GM12878 (cell line): ENCODE measurements around the gene PRKG1. TPM values are rescaled to one million over a fixed set of nuclear protein-coding genes. Genes with fewer than 3 reads are reported as not detected.

Experiments
- ATAC-seq: fragments of 200-7000 bp; cut with Tn5 transposase; 3 replicates; pipeline ENCODE4 v1.9.1; 2020; ENCODE audit warnings: mild to moderate bottlenecking, moderate library complexity
- BruUV-seq: library from RNA; stranded (reverse); fragments of 400-500 nt; replicated peaks from 2 replicates; lab custom pipeline; 2021; lab: Mats Ljungman, UMichigan
- CTCF ChIA-PET: fragments of 300-600 bp; sonication (Branson Sonifier 250); formaldehyde crosslinking; extraction: SDS; loops from one replicate; lab custom pipeline; 2021; ENCODE audit warnings: inconsistent platforms; lab: Yijun Ruan, JAX
- POLR2A ChIA-PET: fragments of 350-600 bp; formaldehyde crosslinking; extraction: SDS; loops from one replicate; lab custom pipeline; 2021; ENCODE audit warnings: inconsistent platforms; lab: Charles Lee
- RAD21 ChIA-PET: fragments of 300-600 bp; sonication (Branson Sonifier 250); formaldehyde crosslinking; loops from one replicate; lab custom pipeline; 2023; ENCODE audit warnings: antibody characterized with exemption; ENCODE audit not compliant: unreplicated experiment; lab: Charles Lee
- SMC1A ChIA-PET: fragments of 300-600 bp; sonication (Branson Sonifier 250); formaldehyde crosslinking; loops from one replicate; lab custom pipeline; 2023; ENCODE audit not compliant: unreplicated experiment, uncharacterized antibody; lab: Charles Lee
- DNase-seq: peaks from one replicate; pipeline ENCODE4 v3.0.0-alpha.2; 2011; ENCODE audit warnings: low read depth, low spot score
- FAIRE-seq: peaks from 3 replicates; lab custom pipeline; 2011; peaks lifted over from hg19 to GRCh38; lab: Jason Lieb, UNC
- H2AFZ ChIP-seq: 2 replicates; pipeline ENCODE4 v1.6.0; 2011; ENCODE audit warnings: low read depth, low read length, control low read depth; ENCODE audit not compliant: control insufficient read depth
- H3K27ac ChIP-seq: 2 replicates; pipeline ENCODE4 v1.5.1; 2011; ENCODE audit warnings: control low read depth; ENCODE audit not compliant: control insufficient read depth, insufficient read depth
- H3K27me3 ChIP-seq, 2 experiments: replicated peaks in 1 of 2; 2 replicates each; pipeline versions ENCODE4 v1.6.0 to v1.6.1; 2011; ENCODE audit warnings: low read length in 1 of 2; ENCODE audit not compliant: control insufficient read depth in 2 of 2, insufficient read depth in 2 of 2
- H3K36me3 ChIP-seq, 2 experiments: 2 replicates each; pipeline ENCODE4 v1.5.1; 2011; ENCODE audit warnings: low read length in 1 of 2; ENCODE audit not compliant: control insufficient read depth in 2 of 2, insufficient read depth in 2 of 2
- H3K4me1 ChIP-seq: 2 replicates; pipeline ENCODE4 v1.6.1; 2011; ENCODE audit warnings: mild to moderate bottlenecking, low read length, moderate library complexity, mixed read lengths; ENCODE audit not compliant: control insufficient read depth, insufficient read depth
- H3K4me2 ChIP-seq: 2 replicates; pipeline ENCODE4 v1.6.0; 2011; ENCODE audit warnings: control low read depth; ENCODE audit not compliant: control insufficient read depth, insufficient read depth
- H3K4me3 ChIP-seq: fragments of 200-600 bp; sonication (generic); 2 replicates; pipeline ENCODE4 v1.5.1; 2016
- H3K79me2 ChIP-seq: 2 replicates; pipeline ENCODE4 v1.6.0; 2011; ENCODE audit warnings: low read length; ENCODE audit not compliant: control insufficient read depth, insufficient read depth
- H3K9ac ChIP-seq: 2 replicates; pipeline ENCODE4 v1.8.0; 2011; ENCODE audit warnings: low read length, control low read depth, mixed read lengths; ENCODE audit not compliant: control insufficient read depth, insufficient read depth
- H3K9me3 ChIP-seq: replicated peaks from 3 replicates; pipeline ENCODE4 v1.5.1; 2011; ENCODE audit warnings: mild to moderate bottlenecking, low read length; ENCODE audit not compliant: control insufficient read depth, insufficient read depth
- H4K20me1 ChIP-seq: 2 replicates; pipeline ENCODE4 v1.6.0; 2011; ENCODE audit not compliant: control insufficient read depth, insufficient read depth
- DPF2 ChIP-seq: fragments of 450-650 bp; IDR thresholded peaks from 2 replicates; pipeline ENCODE4 v1.6.1; 2017; ENCODE audit warnings: mild to moderate bottlenecking
- HDAC2 ChIP-seq: fragments of 200-600 bp; sonication (generic); IDR thresholded peaks from 2 replicates; pipeline ENCODE4 v1.6.1; 2017
- RUNX3 ChIP-seq: IDR thresholded peaks from 2 replicates; pipeline ENCODE4 v1.6.1; 2012; ENCODE audit warnings: low read length, inconsistent platforms
- WGBS: methylation state at CpG from one replicate; pipeline ENCODE4 v1.1.6; 2016; ENCODE audit warnings: low lambda C conversion rate; ENCODE audit not compliant: insufficient replicate concordance, insufficient coverage; ENCODE audit errors: missing lambda C conversion rate; 5-methylcytosine and 5-hydroxymethylcytosine counted together
- in situ Hi-C: fragments of 300-500 bp; cut with MboI; formaldehyde crosslinking; loops from 9 replicates; pipeline ENCODE4 v1.14.3; 2018; ENCODE audit warnings: mixed read lengths
- intact Hi-C: fragments of 100-400 bp; cut with micrococcal nuclease; formaldehyde crosslinking; loops from one replicate; pipeline ENCODE4 v1.14.2; 2022; ENCODE audit not compliant: unreplicated experiment
- polyA plus RNA-seq, 11 experiments: library from polyadenylated mRNA; depleted of rRNA in 4 of 11; unstranded in 6 of 11; stranded (reverse) in 5 of 11; fragments of >200 nt; fragmentation: Nextera tagmentation in 4 of 11; fragmentation: Illumina TruSeq in 1 of 11; extraction: Ambion mirVana in 4 of 11; extraction: Trizol in 1 of 11; gene quantifications; 1 replicate in 1 of 11; 2 replicates in 10 of 11; pipeline versions ENCODE4 v1.2.1 to v1.2.3, GENCODE V29; 2011 to 2016; ENCODE audit warnings: inconsistent platforms in 2 of 11, missing spikeins in 2 of 11, low read depth in 1 of 11
- total RNA-seq, 4 experiments: library from RNA; depleted of rRNA in 3 of 4; stranded (reverse); fragments of >200 nt in 3 of 4; fragmentation: Illumina TruSeq in 1 of 4; extraction: Trizol in 1 of 4; gene quantifications; 2 replicates each; pipeline versions ENCODE4 v1.2.1 to v1.2.3, GENCODE V29; 2013 to 2021
- TF ChIP-seq, protein P1 (sequence below): fragments of 150-350 bp; IDR thresholded peaks from 2 replicates; pipeline ENCODE4 v1.6.1; 2016; ENCODE audit warnings: low read depth, low read length
- TF ChIP-seq, protein P2 (sequence below): fragments of 450-650 bp; IDR thresholded peaks from 2 replicates; pipeline ENCODE4 v1.6.1; 2016; ENCODE audit warnings: mild to moderate bottlenecking

Gene PRKG1
- total and polyA plus RNA-seq, 10 of the 15 experiments (the other 5 are each of a cell fraction or from before 2014, with no cell fraction given), result 0.04 to 0.05 TPM; not detected in 8

DNA sequence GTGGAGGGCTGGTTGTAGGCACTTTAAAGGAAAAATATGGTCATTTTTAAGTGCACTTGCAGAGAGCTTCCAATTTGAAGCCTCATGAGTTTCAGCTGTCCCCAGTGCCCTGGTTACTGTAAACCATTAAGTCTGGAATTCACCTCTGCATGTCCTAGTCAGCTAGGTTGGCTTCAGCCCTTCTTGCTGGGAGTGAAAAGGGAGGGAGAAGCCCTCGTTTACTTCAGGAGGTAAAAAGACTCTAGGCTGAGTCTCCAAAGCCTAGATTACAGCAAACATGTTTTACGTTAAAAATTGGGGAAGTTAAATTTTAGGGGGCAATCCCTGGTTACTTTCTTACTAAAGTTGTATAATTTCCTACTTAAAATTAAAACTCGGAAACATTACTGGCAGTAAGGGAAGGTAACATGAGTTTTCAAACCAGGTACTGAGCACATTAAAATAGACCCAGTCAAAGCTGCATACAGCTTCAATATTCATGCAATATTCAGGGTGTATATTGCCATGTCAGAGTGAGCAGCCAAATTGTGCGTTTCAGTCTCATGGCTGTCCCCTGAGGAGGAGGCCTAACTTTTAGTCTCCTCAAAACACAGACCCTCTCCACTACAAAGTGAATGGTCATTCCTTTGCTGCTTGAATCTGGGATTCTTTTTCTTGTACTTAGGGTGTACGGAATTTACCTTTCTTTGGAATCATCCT lies 156.7 kb downstream of the PRKG1 start:
- Histone ChIP-seq H3K9me3 (no peaks in the 10 kb centered on the region), H3K4me2 (no peak overlapping the region), H3K9ac (no peak overlapping the region), H3K27me3 (no peaks in the 10 kb centered on the region), H3K4me1 (no peaks in the 10 kb centered on the region), H2AFZ (no peak overlapping the region), H3K4me3 (no peak overlapping the region), H3K27ac (no peak overlapping the region), H4K20me1 (no peaks in the 10 kb centered on the region), H3K79me2 (no peaks in the 10 kb centered on the region), H3K36me3 (no peaks in the 10 kb centered on the region)
- RAD21 ChIA-PET, result no interaction called here
- 13% methylated on average over 5 of the region's 5 CpGs for WGBS
- SMC1A ChIA-PET, result no interaction called here
- FAIRE-seq (no peak), ATAC-seq (no peak), DNase-seq (no peak)
- no TSS peak for BruUV-seq
- CTCF ChIA-PET, result no interaction called here
- intact Hi-C loops, result no loop called here
- POLR2A ChIA-PET, result no interaction called here
- in situ Hi-C loops, result no loop called here
- TF ChIP-seq, protein P1, sequence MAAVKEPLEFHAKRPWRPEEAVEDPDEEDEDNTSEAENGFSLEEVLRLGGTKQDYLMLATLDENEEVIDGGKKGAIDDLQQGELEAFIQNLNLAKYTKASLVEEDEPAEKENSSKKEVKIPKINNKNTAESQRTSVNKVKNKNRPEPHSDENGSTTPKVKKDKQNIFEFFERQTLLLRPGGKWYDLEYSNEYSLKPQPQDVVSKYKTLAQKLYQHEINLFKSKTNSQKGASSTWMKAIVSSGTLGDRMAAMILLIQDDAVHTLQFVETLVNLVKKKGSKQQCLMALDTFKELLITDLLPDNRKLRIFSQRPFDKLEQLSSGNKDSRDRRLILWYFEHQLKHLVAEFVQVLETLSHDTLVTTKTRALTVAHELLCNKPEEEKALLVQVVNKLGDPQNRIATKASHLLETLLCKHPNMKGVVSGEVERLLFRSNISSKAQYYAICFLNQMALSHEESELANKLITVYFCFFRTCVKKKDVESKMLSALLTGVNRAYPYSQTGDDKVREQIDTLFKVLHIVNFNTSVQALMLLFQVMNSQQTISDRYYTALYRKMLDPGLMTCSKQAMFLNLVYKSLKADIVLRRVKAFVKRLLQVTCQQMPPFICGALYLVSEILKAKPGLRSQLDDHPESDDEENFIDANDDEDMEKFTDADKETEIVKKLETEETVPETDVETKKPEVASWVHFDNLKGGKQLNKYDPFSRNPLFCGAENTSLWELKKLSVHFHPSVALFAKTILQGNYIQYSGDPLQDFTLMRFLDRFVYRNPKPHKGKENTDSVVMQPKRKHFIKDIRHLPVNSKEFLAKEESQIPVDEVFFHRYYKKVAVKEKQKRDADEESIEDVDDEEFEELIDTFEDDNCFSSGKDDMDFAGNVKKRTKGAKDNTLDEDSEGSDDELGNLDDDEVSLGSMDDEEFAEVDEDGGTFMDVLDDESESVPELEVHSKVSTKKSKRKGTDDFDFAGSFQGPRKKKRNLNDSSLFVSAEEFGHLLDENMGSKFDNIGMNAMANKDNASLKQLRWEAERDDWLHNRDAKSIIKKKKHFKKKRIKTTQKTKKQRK, result no peak
- TF ChIP-seq HDAC2, result no peak
- no peak for TF ChIP-seq RUNX3
- TF ChIP-seq, protein P2, sequence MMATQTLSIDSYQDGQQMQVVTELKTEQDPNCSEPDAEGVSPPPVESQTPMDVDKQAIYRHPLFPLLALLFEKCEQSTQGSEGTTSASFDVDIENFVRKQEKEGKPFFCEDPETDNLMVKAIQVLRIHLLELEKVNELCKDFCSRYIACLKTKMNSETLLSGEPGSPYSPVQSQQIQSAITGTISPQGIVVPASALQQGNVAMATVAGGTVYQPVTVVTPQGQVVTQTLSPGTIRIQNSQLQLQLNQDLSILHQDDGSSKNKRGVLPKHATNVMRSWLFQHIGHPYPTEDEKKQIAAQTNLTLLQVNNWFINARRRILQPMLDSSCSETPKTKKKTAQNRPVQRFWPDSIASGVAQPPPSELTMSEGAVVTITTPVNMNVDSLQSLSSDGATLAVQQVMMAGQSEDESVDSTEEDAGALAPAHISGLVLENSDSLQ, result no peak
- no peak for TF ChIP-seq DPF2
